ENCODE results near the gene POLR3A. TPM values are rescaled to one million over a fixed set of nuclear protein-coding genes. Genes with fewer than 3 reads are reported as not detected.

Gene POLR3A
- total and polyA plus RNA-seq, 2 donors = 5.6 to 9.4 TPM

DNA sequence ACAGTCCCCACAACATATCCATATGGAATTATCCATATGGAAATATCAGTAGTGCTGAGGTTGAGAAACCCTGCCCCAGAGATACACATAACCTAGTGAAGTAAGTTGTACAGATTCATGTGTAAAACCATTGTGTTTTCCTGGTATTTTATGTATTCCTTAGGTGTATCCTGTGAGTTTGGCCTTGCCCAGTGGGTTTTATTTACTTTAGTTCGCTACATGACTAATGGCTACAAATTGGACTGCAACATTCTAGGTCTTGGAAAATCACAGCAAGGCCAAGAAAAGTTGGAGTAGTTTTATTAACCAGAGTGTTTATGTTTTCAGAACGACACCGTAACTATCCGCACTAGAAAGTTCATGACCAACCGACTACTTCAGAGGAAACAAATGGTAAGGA is 5.7 kb upstream of the POLR3A start:
- no peak for DNase-seq (ENCODE audit: low read depth in 6 of 9, low spot score in 9 of 9)
- H3K4me3 ChIP-seq (ENCODE audit: low read length in 2 of 2) = peak overlapping the region in 1 of 2 donors; percentile 94
- H3K27me3 ChIP-seq (ENCODE audit: control insufficient read depth in 2 of 2, insufficient read depth in 1 of 2, low read length in 1 of 2) = no peaks in the 10 kb centered on the region
- WGBS = 93% methylated on average over 5 of the region's 5 CpGs
- H3K27ac ChIP-seq (ENCODE audit: low read depth in 1 of 2, low read length in 1 of 2) = no peak overlapping the region
- no peaks in the 10 kb centered on the region for H3K9me3 ChIP-seq (ENCODE audit: control insufficient read depth in 2 of 2, insufficient read depth in 1 of 2, low read length in 1 of 2)
- peaks cover 4 to 5% of the 10 kb centered on the region in 2 donors for H3K4me1 ChIP-seq (ENCODE audit: control insufficient read depth in 2 of 2, insufficient read depth in 2 of 2, low read length in 2 of 2)
- peaks cover 44 to 49% of the 10 kb centered on the region in 2 donors for H3K36me3 ChIP-seq (ENCODE audit: control insufficient read depth in 2 of 2, insufficient read depth in 2 of 2, low read length in 1 of 2)

DNA sequence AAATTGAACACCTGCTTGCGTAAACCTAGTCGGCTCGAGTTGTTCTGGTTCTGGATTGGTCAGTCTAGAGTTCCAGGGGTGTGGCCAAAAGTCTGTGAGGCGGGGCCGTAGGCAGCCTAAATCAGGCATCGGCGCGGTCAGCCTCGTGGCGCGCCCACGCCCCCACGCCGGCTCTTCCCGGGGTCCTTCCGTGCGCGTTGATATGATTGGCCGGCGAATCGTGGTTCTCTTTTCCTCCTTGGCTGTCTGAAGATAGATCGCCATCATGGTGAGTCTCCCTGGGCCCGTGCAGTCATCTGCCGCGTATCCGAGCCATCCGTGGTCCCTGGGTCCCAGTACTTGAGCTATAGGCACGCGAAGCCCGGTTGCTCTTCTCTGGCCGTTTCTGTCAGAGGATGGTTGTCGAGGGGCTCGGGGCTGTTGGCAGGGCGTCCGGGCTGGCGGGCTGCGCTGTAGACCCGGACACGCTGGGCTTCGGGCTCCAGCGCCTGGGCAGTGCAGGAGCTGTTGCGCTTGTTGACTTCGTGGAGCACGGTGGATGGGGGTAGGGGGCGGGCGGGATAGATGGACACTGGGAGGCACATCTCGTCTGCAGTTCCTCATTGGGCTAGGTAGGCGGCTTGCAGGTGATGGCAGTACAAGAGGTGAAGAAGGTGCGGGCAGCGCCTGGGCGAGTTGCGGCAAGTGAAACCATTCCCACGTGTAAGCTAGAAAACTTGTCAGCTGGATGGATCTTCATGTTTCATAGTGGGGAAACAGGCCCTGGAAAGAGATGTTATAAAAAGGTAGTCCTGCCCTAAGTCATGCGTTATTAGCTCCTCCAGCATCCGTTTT is 4.5 kb upstream of the POLR3A start, which contains the start of gene RPS24:
TSS of gene RPS24 (plus strand) at position 227 of the 834 bp plus-strand sequence. CDS start at position 266, 39 bp downstream.
- H3K27ac ChIP-seq (ENCODE audit: low read depth in 1 of 2, low read length in 1 of 2) = peak within 1 kb of the TSS; percentile 81 to 90
- peaks cover 4 to 6% of the 10 kb centered on the region in 2 donors for H3K4me1 ChIP-seq (ENCODE audit: control insufficient read depth in 2 of 2, insufficient read depth in 2 of 2, low read length in 2 of 2)
- peaks cover 34 to 38% of the 10 kb centered on the region in 2 donors for H3K36me3 ChIP-seq (ENCODE audit: control insufficient read depth in 2 of 2, insufficient read depth in 2 of 2, low read length in 1 of 2)
- peak within 1 kb of the TSS; percentile 87 to 94 for H3K4me3 ChIP-seq (ENCODE audit: low read length in 2 of 2)
- DNase-seq (ENCODE audit: low read depth in 6 of 9, low spot score in 9 of 9) = peak; percentile 85 to 97 (median 91)
- H3K27me3 ChIP-seq (ENCODE audit: control insufficient read depth in 2 of 2, insufficient read depth in 1 of 2, low read length in 1 of 2) = no peaks in the 10 kb centered on the region
- under 1% methylated on average over 55 of the region's 55 CpGs for WGBS
- H3K9me3 ChIP-seq (ENCODE audit: control insufficient read depth in 2 of 2, insufficient read depth in 1 of 2, low read length in 1 of 2) = no peaks in the 10 kb centered on the region

DNA sequence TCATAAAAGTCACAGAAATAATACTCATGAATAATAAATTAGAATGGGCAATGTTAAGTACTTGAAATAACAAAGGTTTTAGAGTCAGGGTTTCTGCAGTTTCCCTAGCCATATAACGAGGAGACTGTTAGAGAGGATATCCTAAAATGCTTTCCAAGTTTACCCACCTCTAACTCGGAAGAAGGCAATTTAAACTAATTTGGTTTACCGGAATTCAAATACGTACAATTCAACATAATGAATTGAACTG is 4.0 kb upstream of the POLR3A start:
- H3K4me3 ChIP-seq (ENCODE audit: low read length in 2 of 2) = peak overlapping the region; percentile 87 to 94
- DNase-seq (ENCODE audit: low read depth in 6 of 9, low spot score in 9 of 9) = no peak
- no peaks in the 10 kb centered on the region for H3K9me3 ChIP-seq (ENCODE audit: control insufficient read depth in 2 of 2, insufficient read depth in 1 of 2, low read length in 1 of 2)
- peaks cover 28 to 33% of the 10 kb centered on the region in 2 donors for H3K36me3 ChIP-seq (ENCODE audit: control insufficient read depth in 2 of 2, insufficient read depth in 2 of 2, low read length in 1 of 2)
- no peaks in the 10 kb centered on the region for H3K27me3 ChIP-seq (ENCODE audit: control insufficient read depth in 2 of 2, insufficient read depth in 1 of 2, low read length in 1 of 2)
- WGBS = under 1% methylated on average over 4 of the region's 4 CpGs
- peak overlapping the region; percentile 25 to 61 for H3K27ac ChIP-seq (ENCODE audit: low read depth in 1 of 2, low read length in 1 of 2)
- peaks cover 9 to 12% of the 10 kb centered on the region in 2 donors for H3K4me1 ChIP-seq (ENCODE audit: control insufficient read depth in 2 of 2, insufficient read depth in 2 of 2, low read length in 2 of 2)

DNA sequence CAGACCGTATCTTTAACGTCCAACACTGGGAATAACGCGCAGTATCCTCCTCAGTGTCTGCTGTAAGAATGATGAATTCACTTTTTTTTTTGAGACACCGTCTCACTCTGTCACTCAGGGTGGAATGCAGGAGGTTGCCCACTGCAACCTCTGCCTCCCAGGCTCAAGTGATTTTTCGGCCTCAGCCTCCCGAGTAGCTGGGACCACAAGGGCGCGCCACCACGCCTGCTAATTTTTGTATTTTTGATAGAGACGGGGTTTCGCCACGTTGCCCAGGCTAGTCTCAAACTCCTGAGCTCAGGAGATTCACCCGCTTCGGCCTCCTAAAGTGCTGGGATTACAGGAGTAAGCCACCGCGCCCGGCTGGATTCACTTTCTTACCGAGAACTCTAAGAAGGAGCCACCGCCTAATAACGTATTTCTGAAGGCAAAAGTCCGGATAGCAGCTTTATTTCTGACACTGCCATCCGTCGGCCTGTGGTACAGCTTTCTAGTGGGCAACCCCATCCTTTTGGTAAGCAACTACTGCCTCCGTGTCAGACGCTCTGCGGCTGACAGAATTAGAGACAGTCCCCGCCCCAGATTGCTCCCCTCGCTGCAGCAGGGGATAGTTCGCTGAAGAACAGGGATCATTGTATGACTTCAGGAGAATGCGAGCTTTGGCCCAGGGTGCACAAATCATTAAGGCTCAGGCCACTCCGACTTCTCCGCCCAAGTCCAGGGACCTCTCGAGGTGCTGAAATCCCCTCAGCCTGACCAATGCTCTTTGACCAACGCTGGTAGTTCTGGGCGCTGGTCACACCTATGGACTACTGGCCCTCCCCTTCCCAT is 662 bp downstream of the POLR3A start:
- H3K4me3 ChIP-seq (ENCODE audit: low read length in 2 of 2) = peak overlapping the region; percentile 88 to 100
- WGBS = 46% methylated on average over 36 of the region's 36 CpGs
- peaks cover 7 to 9% of the 10 kb centered on the region in 2 donors for H3K4me1 ChIP-seq (ENCODE audit: control insufficient read depth in 2 of 2, insufficient read depth in 2 of 2, low read length in 2 of 2)
- no peaks in the 10 kb centered on the region for H3K9me3 ChIP-seq (ENCODE audit: control insufficient read depth in 2 of 2, insufficient read depth in 1 of 2, low read length in 1 of 2)
- H3K27me3 ChIP-seq (ENCODE audit: control insufficient read depth in 2 of 2, insufficient read depth in 1 of 2, low read length in 1 of 2) = no peaks in the 10 kb centered on the region
- DNase-seq (ENCODE audit: low read depth in 6 of 9, low spot score in 9 of 9) = peak in 4 of 9 donors; percentile 8 to 44 (median 24)
- H3K36me3 ChIP-seq (ENCODE audit: control insufficient read depth in 2 of 2, insufficient read depth in 2 of 2, low read length in 1 of 2) = peaks cover 27% of the 10 kb centered on the region in 2 donors
- H3K27ac ChIP-seq (ENCODE audit: low read depth in 1 of 2, low read length in 1 of 2) = peak overlapping the region; percentile 83 to 88

- H3K9me3 ChIP-seq (ENCODE audit: control insufficient read depth in 2 of 2, insufficient read depth in 1 of 2, low read length in 1 of 2) = no peaks in the 10 kb centered on the region
- H3K4me3 ChIP-seq (ENCODE audit: low read length in 2 of 2) = no peak overlapping the region
- no peak overlapping the region for H3K27ac ChIP-seq (ENCODE audit: low read depth in 1 of 2, low read length in 1 of 2)
- peaks cover 53 to 54% of the 10 kb centered on the region in 2 donors for H3K36me3 ChIP-seq (ENCODE audit: control insufficient read depth in 2 of 2, insufficient read depth in 2 of 2, low read length in 1 of 2)
- no peaks in the 10 kb centered on the region for H3K27me3 ChIP-seq (ENCODE audit: control insufficient read depth in 2 of 2, insufficient read depth in 1 of 2, low read length in 1 of 2)
- 97% methylated on average over 8 of the region's 8 CpGs for WGBS
- no peak for DNase-seq (ENCODE audit: low read depth in 6 of 9, low spot score in 9 of 9)
- peaks cover 7 to 9% of the 10 kb centered on the region in 2 donors for H3K4me1 ChIP-seq (ENCODE audit: control insufficient read depth in 2 of 2, insufficient read depth in 2 of 2, low read length in 2 of 2)
These were observed 3.5 kb downstream of the POLR3A start for GRCh38 chr10:78025685-78026364.

DNA sequence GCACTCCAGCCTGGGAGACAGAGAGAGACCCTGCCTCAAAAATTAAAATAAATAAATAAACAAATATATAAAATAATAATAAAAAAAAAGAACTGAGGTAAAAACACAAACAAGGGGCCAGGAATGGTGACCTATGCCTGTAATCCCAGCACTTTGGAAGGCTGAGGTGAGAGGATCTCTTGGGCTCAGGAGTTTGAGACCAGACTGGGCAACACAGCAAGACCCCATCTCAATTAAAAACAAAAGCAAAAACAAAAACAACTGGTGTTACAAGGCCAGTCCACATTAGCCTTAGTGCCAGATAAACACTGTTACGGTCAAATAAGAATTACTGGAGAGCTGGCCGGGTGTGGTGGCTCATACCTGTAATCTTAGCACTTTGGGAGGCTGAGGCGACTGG is 5.6 kb downstream of the POLR3A start:
- H3K27ac ChIP-seq (ENCODE audit: low read depth in 1 of 2, low read length in 1 of 2) = no peak overlapping the region
- H3K36me3 ChIP-seq (ENCODE audit: control insufficient read depth in 2 of 2, insufficient read depth in 2 of 2, low read length in 1 of 2) = peaks cover 71% of the 10 kb centered on the region in 2 donors
- peaks cover 6 to 7% of the 10 kb centered on the region in 2 donors for H3K4me1 ChIP-seq (ENCODE audit: control insufficient read depth in 2 of 2, insufficient read depth in 2 of 2, low read length in 2 of 2)
- DNase-seq (ENCODE audit: low read depth in 6 of 9, low spot score in 9 of 9) = no peak
- 98% methylated on average over 3 of the region's 3 CpGs for WGBS
- no peaks in the 10 kb centered on the region for H3K27me3 ChIP-seq (ENCODE audit: control insufficient read depth in 2 of 2, insufficient read depth in 1 of 2, low read length in 1 of 2)
- no peaks in the 10 kb centered on the region for H3K9me3 ChIP-seq (ENCODE audit: control insufficient read depth in 2 of 2, insufficient read depth in 1 of 2, low read length in 1 of 2)
- H3K4me3 ChIP-seq (ENCODE audit: low read length in 2 of 2) = no peak overlapping the region

GRCh38 chr10:78021201-78021600 is 8.1 kb downstream of the POLR3A start:
- Histone ChIP-seq H3K9me3 (ENCODE audit: control insufficient read depth in 2 of 2, insufficient read depth in 1 of 2, low read length in 1 of 2) (no peaks in the 10 kb centered on the region), H3K36me3 (ENCODE audit: control insufficient read depth in 2 of 2, insufficient read depth in 2 of 2, low read length in 1 of 2) (peaks cover 85 to 91% of the 10 kb centered on the region in 2 donors), H3K27me3 (ENCODE audit: control insufficient read depth in 2 of 2, insufficient read depth in 1 of 2, low read length in 1 of 2) (no peaks in the 10 kb centered on the region), H3K4me3 (ENCODE audit: low read length in 2 of 2) (no peak overlapping the region), H3K27ac (ENCODE audit: low read depth in 1 of 2, low read length in 1 of 2) (no peak overlapping the region), H3K4me1 (ENCODE audit: control insufficient read depth in 2 of 2, insufficient read depth in 2 of 2, low read length in 2 of 2) (no peaks in the 10 kb centered on the region)
- 97% methylated on average over 2 of the region's 2 CpGs for WGBS
- DNase-seq (ENCODE audit: low read depth in 6 of 9, low spot score in 9 of 9) = no peak

GRCh38 chr10:78019264-78019663 is 10.1 kb downstream of the POLR3A start:
- 98% methylated on average over 3 of the region's 3 CpGs for WGBS
- DNase-seq (ENCODE audit: low read depth in 6 of 9, low spot score in 9 of 9) = no peak
- Histone ChIP-seq H3K9me3 (ENCODE audit: control insufficient read depth in 2 of 2, insufficient read depth in 1 of 2, low read length in 1 of 2) (no peaks in the 10 kb centered on the region), H3K36me3 (ENCODE audit: control insufficient read depth in 2 of 2, insufficient read depth in 2 of 2, low read length in 1 of 2) (peaks cover 80 to 85% of the 10 kb centered on the region in 2 donors), H3K27me3 (ENCODE audit: control insufficient read depth in 2 of 2, insufficient read depth in 1 of 2, low read length in 1 of 2) (no peaks in the 10 kb centered on the region), H3K27ac (ENCODE audit: low read depth in 1 of 2, low read length in 1 of 2) (no peak overlapping the region), H3K4me3 (ENCODE audit: low read length in 2 of 2) (no peak overlapping the region), H3K4me1 (ENCODE audit: control insufficient read depth in 2 of 2, insufficient read depth in 2 of 2, low read length in 2 of 2) (no peaks in the 10 kb centered on the region)

Measured in thymus (tissue), 11 donors.